ENCODE measurements around the gene GRAP2.
A peak's percentile ranks its signal among the peaks of the same experiment; 100 is the strongest.
"Not testable (repeated sequence)": the region's sequence is repeated elsewhere in the genome, so short reads cannot be mapped to it uniquely, and the experiment has no call there.

GRAP2 gene

GRCh38 chr22:39898997-39899396 is 1.9 kb upstream of the GRAP2 start:
- no peak for DNase-seq

GRCh38 chr22:39901565-39902146 is 772 bp downstream of the GRAP2 start:
- no peak for DNase-seq

- DNase-seq: not testable (repeated sequence)
Measured at GRCh38 chr22:39904024-39904423, 3.1 kb downstream of the GRAP2 start.

GRCh38 chr22:39904862-39905261 is 4.0 kb downstream of the GRAP2 start:
- no peak for DNase-seq

- no peak for DNase-seq
Measured at GRCh38 chr22:39905687-39906086, 4.8 kb downstream of the GRAP2 start.

DNA sequence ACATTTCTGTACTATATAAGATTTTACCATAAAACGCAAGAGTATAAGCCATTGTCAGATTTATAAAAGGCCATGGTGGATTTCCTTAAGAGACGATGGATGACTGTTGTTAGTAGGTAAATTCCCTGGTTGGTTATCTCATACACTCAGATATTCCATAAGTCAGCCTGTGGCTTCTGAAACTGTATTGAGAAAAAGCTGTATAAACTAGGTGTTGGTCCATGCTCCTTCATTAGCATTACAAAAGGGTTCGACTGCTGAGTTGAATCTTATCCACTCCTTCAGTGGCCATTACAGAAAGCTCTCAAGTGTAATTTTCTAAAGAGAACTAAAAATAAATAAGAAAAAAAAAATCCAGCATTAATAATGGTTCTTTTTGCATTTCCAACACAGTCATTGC is 5.3 kb downstream of the GRAP2 start:
- DNase-seq: no peak

DNA sequence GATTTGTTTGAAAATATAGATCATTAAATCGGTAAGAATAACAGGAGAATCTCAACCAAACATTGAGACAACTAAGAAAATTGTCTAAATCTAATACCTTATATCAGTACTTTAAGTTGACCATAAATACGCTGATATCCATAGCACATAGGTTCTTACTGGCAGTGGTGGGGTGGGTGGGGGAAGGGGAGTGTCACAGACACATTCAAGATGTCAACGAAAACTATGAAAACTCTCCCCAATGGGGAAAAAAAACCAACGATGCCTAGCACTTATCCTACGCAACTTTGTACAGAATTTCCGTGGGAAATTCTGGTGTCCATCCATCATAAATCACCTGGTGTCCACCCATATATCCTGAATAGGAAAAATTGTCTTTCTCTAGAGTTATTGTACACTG is 6.2 kb downstream of the GRAP2 start:
- DNase-seq: no peak

DNA sequence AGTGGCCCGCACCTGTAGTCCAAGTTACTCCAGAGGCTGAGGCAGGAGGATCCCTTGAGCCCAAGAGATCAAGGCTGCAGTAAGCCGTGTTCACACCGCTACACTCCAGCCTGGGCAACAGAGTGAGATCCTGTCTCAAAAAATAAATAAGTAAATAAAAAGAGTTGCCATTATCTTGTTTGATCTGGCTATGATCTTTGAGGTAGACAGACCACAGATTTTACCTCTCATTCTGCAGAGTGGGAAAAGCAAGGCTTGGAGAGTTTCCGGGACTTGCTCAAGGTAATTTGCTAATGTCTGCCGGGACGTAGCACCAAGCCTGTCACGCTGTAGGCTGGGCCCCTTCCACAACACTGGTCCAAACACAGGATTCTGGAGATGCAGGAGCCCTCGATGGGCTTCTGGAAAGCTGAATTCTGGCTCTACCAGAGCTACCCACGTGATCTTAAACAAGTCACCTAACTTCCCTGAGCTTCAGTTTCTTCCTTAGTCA is 6.8 kb downstream of the GRAP2 start:
- DNase-seq: no peak

DNA sequence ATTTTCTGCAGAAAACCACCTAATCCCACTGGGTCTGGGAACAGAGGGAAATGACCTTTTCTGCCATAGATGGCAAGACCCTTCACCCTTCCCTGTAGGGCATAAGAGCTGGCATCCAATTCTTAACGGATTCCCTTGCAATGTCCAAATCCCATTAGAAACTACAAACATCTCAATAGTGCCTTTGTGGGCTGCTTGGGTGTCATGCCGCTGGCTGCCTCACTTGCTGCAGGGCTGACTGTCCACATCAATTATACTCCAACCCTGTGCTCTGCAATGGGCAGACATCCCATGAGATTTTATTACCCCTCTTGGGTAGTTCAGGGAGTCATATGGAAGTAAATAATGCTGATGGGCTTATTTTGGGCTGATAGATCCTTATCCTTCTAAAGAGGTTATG is 7.3 kb downstream of the GRAP2 start:
- no peak for DNase-seq

DNA sequence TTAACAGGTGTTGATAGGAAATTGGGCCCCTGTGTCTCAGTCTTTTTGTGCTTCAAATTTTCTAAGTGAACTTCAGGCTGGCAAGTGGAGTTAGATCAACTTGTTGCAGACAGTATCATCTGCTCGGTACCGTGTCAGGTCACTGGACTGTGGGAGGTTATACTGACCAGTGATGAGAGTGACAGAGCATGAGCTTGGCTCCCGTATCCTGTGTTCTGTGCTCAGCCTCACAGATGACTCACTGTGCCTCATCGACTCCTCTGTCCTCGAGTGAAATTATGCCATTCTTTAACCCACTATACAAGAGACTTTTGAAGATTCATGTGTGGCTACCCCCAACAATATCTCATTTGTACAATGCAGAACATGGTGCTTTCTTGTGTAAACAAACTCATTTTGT is 7.9 kb downstream of the GRAP2 start:
- DNase-seq: peak; percentile 56

DNA sequence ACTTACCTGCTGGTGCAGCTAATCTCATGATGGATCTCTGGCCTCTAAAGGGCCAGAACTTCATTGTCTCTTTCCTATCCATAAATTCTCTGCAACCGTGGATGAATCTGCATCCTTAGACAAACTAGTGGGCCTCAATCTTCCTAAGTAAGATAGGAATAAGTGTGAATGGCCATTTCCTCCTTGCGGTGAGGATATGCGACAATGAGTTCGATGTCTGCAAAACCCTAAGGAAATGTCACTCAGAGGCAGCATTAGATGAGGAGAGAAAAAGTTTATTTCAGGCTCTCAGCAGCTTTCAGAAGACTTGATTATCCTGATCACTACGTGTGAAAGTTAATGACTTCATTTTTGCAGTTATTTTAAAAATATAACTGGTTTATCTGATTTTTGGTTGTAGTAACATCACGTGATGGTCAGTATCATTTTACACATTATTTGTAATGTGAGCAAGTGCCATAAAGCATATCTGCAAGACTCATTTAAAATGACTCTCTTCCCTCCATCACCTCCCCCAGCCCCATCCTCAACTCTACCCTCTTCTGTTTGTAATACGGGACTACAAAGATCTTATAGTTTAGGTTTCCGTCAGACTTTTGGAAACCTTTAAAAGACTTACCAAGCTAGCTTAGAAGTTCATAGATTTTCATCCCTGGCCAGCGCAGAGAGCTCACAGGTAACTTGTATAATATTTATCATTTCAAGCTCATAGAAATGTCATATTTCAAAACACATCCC is 10.2 kb downstream of the GRAP2 start:
- DNase-seq: no peak

- no peak for DNase-seq
Measured at GRCh38 chr22:39913321-39913720, 12.4 kb downstream of the GRAP2 start.

DNA sequence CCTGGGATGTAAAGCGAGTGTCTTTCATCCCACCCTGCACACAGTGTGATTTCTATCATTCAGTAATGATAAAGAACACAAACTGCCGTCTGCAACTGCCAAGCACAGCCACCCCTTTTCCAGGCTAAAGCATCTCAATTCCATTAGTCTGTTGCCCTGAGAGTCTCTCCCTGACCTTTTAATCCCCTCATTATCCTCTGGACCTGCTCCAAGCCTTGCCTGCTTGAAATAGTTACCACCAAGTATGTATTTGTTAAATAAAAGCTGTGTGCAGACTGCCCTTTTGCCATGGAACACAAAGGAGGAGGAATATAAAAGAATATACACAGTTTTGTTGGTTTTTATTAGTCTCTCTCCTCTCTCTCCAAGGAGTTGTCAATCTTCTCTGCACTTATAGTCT is 13.0 kb downstream of the GRAP2 start:
- DNase-seq: no peak

- DNase-seq: no peak
Measured at GRCh38 chr22:39914584-39914983, 13.7 kb downstream of the GRAP2 start.

DNA sequence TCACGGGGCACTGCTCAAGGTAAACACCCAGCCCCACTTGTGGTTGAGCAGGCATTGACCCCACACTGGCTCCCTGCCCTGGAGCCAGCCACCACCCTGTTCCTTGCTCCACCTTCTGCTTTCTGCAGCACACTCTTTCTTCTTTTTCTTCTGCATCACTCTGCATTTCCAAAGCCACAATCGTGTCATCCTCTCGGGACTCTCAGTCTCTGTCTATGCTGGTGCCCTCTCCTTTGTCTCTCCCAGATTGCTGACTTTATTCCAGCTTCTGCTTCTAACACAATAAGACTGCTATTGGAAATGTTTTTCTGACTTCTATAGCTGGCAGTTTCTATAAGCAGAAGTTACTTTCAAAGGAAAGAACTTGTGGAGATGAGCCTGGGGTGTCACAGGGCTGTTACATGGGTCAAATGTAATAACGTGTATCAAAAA is 14.4 kb downstream of the GRAP2 start:
- no peak for DNase-seq

DNA sequence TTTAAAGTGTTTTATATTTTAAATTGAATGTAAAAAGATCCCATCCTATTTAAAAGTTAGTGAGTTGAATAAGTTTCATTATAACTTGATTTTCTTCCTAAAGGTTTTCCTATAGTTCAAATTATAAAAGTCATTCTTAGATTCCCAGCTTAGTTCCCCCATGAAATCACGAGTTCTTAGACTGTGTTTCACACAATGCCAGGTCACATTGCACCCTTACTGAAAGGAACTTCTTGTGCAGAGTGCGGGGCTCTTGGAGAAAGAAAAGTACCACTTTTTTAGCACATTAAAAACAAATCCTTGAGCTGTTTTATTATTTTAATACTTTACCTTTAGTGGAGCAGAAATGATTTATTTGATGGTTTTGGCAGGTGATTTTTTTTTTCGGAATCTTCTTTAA is 15.6 kb downstream of the GRAP2 start:
- no peak for DNase-seq

DNA sequence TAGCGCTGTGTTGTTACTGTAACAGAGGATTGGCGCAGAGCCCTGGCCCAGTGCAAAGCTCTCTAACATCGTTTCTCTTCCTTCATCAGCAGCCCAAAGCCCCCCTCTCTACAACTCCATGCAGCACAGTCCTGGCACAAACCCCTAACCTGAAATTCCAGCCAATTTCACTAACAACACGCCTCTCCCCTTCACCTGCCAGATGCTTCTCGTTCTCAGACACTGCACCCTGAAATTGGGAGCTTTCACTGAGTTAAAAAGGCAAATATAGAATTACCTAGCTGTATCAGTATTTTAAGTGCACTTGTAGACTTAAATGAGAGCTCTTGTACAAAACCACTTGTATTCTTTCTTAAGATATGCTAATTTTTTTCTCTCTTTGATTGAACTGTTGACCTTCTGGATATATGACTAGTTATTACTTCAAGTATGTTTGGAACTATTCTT is 16.3 kb downstream of the GRAP2 start:
- no peak for DNase-seq

GRCh38 chr22:39917776-39918495 is 17.1 kb downstream of the GRAP2 start:
- DNase-seq: no peak

DNA sequence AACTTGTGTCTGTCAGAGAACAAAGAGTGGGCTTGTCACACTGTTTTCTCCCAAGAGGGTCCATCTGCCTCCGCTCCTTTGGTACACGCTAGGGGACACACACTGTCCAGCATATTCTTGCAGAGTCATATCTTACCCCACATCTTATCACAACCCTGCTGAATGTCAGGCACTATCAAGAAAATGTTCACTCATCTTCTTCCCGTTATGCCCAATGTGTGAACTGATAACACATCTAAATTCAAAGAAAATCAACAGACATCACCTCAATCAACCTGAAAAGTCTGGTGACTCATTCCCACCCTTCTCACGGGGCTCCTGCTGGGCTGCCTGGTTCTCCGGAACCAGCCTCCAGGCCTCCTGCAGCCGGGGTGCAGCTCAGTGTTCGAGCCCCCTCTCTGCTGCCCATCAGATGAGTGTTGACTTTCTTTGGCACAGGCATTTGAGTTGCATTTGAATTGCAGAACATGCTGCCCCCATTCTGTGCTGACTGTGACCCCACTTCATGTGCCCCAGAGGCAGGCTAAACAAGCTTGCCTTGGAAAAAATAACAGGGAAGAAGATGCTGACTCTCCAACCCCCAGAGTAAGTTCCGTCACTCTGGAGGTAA is 19.4 kb downstream of the GRAP2 start:
- peak; percentile 82 for DNase-seq

DNA sequence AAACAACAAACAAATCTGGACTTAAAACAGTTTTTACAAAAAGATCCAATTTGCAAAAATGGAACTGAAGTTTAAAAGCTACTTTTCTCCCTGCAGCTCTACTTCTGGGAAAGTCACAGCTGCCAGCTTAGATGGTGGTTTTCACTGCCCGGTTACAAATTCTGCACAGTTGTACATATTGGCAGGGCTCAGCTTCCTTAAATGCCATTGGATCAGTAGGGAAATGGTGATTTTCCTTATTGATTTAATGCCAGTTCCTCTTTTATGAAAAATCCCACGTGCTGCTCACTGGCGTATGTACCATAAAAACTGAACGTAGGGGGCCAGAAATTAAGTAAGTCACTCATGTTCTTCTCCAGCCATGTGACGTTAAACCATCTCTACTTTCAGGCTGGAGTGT is 22.8 kb downstream of the GRAP2 start:
- DNase-seq: no peak

DNA sequence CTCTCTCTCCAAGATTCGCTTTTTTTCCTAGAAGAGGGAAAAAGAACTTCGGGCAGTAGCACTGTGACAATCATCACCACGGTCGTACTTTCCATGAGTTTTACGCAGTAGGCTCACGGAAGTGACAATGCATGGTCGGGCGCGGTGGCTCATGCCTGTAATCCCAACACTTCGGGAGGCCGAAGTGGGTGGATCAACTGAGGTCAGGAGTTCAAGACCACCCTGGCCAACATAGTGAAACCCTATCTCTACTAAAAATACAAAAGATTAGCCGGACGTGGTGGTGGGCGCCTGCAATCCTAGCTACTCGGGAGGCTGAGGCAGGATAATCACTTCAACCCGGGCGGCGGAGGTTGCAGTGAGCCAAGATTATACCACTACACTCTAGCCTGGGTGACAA is 23.4 kb downstream of the GRAP2 start:
- no peak for DNase-seq

DNA sequence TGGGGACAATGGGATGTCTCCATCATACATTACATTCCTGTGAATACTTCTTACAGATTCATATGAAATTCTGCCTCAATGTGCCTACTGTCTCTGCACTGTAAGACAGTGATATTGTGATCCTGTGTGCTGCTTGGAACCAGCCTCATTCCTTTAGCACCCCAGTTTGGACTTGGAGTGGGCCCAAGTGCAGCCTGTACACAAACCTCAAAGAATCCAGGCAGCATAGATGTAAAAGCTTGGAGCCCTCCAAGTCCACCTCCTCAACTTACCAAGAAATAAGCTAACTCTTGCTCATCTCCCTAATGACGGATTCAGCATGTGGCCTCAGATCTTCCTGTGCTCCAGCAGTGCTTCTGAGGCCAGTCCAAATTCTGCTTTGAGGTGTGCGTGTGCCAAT is 24.4 kb downstream of the GRAP2 start:
- DNase-seq: no peak

DNA sequence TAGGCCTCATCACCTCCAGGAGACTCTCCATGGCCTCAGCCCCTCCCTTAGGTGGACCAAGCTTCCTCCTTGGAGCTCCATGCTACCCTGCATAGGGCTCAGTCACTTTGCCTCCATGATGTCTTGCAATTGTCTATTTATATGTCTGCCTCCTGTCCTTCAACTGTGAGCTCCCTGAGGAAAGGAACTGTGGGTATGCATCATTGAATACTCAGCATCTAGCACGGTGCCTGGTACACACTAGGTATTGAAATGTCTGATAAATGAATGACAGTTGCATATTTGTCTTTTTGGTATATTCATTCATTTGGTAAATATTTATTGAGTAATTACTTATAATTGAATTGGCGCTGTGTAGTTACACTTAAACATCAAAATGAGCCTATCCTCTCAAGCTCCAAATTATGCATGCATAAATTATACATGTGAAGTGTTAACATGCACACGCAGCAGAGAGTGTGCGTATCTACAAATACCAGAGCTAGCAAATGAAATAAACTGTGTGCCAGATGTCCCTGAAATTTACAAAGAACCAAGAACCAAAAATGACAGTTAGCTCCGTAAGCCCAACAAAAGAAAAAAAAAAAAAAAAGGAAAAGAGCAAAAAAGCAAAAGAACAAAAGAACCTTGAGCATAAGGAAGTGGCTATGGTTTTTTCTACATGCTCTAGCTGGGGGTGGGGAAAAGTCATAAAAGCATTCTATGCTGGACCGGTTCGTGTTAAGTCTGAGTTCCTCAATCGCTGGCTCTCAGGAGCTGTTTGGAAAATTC is 25.2 kb downstream of the GRAP2 start:
- no peak for DNase-seq
